GM19455 (cell line): Measurements from ENCODE around the gene RCAN3.
"Not testable (repeated sequence)": the region's sequence is repeated elsewhere in the genome, so short reads cannot be mapped to it uniquely, and the experiment has no call there.

Experiments used
- ATAC-seq: cut with Tn5 transposase; IDR thresholded peaks from one replicate; pipeline ENCODE4 v1.9.1; 2021; ENCODE audit not compliant: unreplicated experiment

The RCAN3 gene

DNA sequence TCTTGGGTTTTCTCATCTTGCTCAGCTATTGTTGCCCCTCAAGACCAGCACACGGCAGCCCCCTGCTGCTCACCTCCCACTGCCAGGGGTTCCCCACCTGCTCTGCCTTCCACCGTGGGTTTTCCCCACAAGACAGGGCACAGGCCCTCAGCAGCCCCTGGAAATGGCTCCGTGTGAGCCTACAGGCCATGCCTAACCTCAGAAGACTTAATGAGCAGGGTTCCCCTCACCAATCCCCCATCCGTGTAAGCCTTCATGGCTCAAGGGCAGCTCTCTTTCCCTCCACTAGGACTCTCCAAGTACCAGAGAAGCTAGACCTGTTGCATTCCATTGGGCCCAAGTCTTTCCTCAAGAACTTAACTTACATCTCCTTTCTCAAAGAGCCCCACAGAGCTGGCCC lies 18.4 kb upstream of the RCAN3 start:
- ATAC-seq, result no peak

DNA sequence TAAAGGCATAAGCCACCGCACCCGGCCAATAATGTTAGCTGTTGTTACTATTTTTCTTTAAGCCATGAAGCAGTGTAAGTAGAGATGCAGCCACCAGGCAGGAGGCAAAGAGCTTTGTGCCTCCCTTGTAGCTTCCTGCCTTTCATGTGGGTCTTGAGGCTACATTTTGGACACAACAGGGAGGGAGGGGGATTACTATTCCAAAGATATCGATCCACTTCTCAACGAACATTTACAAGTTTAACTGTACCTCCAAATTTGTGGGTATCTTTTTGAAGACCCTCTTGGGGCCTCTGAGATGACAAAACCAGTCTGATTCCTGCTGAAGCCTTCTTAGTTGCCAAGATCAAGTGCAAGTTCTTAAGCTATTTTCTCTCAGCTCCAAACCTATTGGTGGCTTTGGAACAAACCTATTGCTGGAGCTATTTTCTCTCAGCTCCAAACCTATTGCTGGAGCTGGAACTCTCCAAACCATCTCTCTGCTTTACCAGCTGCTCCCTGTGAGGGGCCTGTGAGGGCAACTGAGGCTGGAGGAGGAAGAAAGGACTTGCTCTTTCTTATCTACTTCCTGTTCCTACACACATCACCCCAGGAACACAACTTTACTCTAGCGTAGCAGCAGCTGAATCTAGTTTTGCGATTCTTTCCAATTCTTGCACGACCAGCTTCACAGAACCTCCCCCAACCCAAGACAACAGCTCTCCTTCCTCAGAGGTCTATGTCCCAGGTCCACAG lies 16.1 kb upstream of the RCAN3 start:
- ATAC-seq, result no peak

DNA sequence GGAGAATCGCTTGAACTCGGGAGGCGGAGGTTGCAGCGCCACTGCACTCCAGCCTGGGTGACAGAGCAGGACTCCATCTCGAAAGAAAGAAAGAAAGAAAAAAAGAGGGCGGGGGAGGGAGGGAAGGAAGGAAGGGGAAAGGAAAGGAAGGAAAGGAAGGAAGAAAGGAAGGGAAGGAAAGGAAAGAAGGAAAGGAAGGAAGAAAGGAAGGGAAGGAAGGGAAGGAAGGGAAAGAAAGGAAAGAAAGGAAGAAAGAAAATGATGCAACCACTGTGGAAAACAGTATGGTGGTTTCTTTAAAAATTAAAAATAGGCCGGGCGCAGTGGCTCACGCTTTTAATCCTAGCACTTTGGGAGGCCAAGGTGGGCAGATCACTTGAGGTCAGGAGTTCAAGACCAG lies 15.2 kb upstream of the RCAN3 start:
- ATAC-seq, result no peak

DNA sequence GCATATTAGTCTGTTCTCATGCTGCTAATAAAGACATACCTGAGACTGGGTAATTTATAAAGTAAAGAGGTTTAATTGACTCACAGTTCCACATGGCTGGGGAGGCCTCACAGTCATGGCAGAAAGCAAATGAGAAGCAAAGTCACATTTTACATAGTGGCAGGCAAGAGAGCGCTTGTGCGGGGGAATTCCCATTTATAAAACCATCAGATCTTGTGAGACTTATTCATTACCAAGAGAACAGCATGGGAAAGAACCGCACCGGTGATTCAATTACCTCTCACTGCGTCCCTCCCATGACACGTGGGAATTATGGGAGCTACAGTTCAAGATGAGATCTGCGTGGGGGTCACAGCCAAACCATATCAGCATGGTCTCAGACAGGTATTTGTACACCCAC lies 14.5 kb upstream of the RCAN3 start:
- not testable (repeated sequence) for ATAC-seq

DNA sequence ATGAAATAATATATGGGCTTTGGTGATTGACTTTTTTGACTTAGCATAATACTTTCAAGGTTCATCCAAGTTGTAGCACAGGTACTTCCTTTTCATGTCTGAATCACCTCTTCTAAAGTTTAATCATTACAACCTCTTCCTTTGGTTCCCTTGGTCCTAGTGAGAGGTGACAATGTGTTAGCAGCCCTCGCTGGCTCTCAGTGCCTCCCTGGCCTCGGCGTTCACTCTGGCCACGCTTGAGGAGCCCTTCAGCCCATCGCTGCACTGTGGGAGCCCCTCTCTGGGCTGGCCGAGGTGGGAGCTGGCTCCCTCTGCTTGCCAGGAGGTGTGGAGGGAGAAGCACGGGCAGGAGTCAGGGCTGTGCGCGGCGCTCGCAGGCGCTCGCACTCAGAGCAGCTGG lies 13.0 kb upstream of the RCAN3 start:
- no peak for ATAC-seq

DNA sequence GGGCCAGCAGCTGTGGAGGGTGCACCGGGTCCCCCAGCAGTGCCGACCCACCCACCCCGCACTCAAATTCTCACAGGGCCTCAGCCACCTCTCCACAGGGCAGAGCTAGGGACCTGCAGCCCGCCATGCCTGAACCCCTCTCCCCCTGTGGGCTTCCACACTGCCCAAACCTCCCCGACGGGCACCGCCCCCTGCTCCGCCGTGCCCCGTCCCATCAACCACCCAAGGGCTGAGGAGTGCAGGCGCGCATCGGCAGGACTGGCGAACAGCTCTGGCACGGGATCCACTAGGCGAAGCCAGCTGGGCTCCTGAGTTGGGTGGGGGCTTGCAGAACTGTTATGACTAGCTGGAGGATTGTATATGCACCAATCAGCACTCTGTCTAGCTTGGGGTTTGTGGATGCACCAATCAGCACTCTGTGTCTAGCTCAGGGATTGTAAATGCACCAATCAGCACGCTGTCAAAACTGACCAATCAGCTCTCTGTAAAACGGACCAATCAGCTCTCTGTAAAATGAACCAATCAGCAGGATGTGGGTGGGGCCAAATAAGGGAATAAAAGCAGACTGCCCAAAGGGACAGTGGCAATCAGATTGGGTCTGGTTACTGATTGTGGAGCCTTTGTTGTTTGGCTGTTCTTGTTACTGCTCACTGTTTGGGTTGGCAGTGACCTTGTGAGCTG lies 12.4 kb upstream of the RCAN3 start:
- ATAC-seq, result no peak

DNA sequence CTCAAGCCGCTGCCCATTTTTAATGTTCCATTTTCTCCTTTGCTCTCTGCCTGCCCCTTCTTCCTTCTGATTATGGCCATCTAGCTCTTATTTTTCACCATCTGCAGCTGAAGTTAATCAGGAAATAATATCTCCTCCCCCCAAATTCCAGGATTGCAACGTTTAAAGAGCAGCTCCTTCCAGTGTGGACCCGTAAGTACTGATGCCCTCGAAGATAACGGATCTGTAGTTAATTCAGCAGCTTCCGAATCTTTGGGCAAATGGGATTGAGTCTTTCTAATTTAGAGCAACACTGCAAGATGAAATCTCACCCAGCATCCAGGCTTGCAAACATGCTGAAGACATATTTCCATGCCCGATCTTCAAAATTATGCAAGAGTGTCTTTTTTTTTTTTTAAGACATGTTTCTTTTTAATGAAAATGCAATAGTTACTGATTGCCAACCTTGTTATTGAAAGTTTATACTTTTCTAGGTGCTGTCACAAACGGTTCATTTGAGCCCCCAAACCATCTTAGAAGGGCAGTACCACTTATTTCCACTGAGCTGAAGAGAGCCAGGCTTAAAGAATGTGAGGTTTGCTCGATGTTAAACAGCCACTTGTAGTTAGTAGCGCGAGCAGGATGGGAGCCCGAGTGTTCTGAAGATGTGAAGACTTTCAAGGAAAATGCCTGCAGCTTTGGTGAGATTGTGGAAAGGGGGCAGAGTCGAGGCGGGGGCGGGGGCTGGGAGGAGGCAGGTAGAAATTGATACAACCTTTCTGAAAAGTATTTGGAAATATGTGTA lies 10.9 kb upstream of the RCAN3 start:
- ATAC-seq, result no peak

DNA sequence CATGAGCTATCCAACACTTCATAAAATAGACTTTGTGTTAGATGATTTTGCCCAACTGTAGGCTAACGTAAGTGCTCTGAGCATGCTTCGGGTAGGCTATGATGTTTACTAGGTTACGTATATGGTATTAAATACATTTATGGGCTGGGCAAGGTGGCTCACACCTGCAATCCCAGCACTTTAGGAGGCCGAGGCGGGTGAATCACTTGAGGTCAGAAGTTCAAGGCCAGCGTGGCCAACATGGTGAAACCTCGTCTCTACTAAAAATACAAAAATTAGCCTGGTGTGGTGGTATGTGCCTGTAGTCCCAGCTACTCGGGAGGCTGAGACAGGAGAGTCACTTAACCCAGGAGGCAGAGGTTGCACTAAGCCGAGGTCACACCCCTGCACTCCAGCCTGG lies 9.7 kb upstream of the RCAN3 start:
- ATAC-seq, result not testable (repeated sequence)

DNA sequence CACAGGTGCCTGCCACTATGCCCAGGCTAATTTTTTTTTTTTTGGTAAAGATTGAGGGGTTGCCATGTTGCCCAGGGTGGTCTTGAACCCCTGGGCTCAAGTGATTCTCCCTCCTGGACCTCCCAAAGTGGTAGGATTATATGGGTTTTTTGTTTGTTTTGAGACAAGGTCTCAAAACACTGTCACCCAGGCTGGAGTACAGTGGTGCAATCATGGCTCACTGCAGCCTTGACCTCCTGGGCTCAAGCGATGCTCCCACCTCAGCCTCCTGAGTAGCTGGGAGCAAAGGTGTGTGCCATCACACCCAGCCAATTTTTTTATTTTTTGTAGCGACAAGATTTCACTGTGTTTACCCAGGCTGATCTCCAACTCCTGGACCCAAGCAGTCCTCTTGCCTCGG lies 8.9 kb upstream of the RCAN3 start:
- no peak for ATAC-seq

DNA sequence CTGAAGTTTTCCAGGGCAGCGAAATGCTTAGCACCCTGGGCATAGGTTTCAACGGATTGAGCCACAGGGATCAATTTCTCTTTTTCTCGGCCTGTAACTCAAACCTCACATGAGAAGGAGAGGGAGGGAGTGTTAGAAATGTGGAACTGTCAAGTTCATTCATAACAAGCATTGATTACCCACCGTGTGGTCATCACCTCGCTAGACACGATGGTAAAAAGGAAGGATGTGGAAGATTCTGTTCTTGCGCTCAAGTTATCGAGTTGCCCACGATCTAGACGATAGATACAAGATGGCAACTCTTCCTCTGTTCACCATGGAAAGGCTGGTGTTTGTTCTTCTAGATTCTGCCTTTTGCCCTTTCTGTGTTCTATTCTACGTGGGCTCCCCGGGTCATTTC lies 4.0 kb upstream of the RCAN3 start:
- ATAC-seq, result no peak

DNA sequence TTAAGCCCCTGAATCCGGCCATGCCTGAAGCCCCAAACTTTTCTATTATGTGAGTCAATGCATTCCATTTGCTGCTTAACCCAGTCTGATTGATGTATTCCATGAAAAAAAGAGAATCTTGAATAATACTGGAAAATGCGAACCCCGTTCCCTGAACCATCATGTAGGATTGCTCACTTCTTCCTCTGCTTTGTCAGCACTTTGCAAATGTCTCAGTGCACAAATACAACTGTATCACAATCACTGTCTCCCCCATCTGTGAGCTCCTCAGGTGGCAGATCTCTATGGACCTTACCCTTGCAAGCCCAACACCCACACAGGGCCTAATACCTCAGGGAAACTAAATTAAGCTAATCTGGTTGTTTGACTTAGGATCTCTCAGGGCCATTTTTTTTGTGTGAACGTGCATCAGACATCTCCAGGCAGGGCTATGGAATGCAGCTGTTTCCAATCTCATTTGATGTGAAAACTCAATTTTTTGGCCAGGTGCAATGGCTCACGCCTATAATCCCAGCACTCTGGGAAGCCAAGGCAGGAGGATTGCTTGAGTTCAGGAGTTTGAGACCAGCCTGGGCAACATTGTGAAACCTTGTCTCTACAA lies 2.1 kb upstream of the RCAN3 start:
- no peak for ATAC-seq

DNA sequence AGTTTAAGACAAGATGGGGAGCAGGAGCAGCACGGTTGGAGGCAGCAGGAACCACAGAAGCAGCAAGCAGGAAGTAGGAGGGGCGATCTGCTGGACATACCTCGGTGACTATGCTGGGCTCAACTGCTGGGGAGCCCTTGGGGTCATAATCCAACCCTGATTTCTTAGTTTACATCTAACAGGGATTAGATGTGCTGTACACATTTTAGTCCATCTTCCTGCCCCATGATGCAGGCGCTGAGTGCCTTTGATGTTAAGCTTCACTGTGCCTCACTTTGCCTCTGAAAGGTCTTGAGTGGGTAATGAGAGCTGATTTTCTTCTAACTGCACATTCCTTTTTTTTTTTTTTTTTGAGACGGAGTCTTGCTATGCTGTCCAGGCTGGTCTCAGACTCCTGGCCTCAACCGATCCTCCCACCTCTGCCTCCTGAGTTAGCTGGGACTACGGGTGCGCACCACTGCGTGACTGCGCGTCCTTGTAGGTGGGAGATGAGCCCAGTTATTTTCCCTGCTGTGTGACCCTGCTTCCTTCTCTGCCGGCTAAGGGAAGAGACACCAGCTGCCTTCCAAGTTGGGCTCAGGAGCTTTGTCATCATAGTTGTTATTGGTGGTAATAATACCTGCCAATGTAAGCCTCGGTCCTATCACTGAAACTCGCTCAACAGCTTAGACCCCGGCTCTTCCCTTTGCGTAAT lies 1.1 kb upstream of the RCAN3 start:
- ATAC-seq, result no peak

DNA sequence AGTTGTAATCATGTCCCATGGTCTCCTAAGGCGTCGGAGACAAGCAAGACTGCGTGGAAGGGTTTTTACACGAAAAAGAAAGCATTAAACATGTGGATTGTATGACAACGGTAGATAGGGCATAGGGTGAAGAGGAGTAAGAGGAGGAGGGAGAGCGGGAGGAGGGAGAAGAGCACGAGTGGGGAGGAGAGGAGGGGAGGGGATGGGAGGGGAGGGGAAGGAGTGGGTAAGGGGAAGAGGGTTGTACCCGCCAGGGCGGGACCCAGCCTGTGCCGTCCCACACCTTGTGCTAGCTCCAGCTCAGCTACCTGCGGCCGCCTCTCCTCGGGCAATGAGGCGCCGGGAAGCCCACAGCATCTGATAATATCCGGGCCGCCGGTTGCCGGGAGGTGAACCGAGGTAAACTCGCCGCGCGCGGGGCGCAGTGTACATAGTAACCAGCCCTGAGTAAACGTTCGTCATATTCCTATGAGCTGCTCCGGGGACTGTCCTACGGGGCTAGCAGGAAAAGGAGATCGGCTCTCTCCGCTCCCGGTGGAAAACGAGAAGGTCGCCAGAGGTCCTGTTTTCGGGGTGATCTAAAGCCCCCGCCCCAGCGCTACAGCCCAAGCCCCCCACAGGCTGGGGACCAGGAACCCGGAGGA lies 449 bp upstream of the RCAN3 start:
- peak; percentile 29 for ATAC-seq

DNA sequence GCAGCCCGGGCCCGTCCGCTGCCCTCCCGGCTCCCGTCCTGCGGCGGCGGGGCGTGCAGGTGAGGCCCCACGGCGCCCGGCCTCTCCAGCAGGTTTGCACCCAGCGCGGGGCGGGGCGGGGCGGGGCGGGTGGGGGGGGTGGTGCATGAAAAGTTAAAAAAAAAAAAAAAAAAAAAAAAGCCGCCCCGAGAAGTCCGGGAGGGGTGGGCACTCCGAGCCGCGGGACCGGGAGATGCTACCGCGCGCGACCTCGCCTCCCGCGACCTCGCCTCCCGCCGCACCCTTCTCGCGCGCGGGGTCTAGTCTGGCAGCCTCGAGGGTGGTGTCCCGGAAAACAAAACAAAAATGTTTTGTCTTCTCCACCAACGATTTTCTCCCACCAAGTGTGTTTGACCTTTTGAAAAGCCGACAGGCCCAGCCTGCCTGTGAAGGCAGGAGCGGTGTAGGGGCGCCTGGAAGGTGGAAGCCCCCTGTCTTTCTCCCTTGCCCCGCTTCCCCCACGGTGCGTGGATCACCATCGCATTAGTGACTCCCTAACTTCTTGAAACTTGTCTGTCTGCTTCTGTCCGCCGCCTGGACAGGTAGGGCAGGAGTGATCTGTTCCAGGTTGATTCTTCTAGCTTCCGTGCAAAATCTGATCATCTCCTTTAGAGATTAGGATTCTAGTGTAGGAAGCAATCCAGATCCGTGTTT lies 569 bp downstream of the RCAN3 start:
- ATAC-seq, result no peak

DNA sequence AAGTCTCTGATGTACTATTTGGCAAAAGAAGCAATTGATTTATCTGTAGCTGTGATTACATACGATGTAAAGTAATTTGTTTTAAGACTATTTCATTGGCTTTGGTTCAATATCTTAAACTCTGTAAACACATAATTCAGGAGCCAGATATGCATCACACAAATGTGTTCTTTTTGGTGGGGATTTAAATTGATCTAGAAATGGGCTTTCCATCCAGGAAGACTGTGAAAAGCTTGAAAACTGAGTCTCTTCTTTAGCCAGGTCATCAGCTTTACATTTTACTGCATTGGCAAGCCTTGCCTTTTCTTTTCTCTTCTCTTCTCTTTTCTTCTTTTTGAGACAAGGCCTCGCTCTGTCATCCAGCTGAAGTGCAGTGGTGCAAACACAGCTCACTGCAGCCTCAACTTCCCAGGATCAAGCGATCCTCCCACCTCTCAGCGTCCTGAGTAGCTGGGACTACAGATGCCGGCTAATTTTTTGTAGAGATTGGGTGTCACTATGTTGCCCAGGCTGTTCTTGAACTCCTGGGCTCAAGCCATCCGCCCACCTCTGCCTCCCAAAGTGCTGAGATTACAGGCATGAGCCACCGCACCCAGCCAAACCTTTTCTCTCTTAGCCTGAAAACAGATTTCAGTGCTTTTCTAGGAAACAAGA lies 1.4 kb downstream of the RCAN3 start:
- ATAC-seq, result no peak

DNA sequence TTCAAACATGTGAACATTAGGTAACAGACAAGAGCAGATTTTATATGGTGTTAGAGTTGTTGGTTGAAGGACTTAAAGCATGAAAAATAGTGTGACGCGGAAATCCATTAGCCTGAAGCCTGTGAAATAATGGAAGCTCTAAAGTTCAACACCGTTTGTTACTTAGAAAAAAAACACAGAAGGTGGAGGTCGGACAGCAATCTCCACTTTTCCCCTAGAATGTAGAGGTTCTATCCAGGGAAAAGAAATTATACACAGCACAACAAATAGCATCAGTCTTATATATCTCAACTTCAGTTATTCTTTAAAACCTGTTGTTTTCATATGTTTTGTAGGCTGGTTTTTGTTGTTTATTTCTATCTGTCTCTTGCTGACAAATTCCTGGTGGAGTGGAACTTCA lies 1.9 kb downstream of the RCAN3 start:
- no peak for ATAC-seq

DNA sequence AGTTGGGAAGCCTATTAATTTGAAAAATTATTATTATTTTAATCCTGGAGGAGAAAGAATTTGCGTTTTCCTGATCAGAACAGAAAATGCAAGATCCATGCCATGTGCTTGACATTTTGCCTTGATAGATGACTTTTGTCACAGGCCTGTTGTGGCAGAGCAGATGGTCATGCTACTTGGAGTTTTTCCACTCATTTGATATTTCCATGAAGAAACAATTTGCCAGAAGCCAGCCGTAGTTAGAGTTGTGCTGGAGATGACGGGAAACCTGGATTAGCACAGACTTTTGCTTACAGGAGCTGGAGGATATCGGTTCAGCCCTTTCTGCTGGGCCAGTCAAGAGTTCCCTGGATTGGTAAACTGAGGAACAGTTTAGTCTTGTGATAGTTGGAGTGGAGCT lies 3.2 kb downstream of the RCAN3 start:
- ATAC-seq, result no peak

DNA sequence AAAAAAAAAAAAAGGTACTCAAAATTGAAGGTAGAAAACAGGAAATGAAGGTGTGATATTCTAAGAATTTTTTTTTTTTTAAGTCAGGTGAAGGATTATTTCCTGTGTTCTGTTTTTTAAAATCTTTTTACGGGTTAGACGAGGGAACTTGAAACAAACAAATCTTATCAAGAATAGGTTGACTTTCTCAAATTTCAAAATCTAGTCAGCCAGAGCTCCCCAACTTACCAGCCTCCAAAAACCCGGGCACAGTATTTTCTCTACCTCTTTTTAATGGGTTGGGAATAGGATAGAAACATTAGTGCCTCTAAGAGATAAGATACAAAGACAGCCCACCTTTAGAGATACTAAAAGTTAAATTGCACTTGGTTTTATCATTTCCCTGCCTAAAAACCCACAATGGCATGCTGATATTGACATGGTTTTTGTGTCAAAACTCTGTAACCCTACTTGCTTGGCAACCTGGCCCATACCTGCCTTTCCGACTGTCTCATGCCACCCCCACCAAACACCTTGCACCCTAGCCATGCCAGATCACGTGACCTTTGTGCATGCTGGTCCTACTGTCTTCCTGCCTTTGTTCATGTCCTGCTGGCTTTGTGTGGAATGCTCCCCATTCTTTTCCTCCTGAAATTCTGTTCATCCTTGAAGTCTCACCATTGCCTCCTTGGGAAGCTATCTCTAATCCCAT lies 4.2 kb downstream of the RCAN3 start:
- ATAC-seq, result no peak

DNA sequence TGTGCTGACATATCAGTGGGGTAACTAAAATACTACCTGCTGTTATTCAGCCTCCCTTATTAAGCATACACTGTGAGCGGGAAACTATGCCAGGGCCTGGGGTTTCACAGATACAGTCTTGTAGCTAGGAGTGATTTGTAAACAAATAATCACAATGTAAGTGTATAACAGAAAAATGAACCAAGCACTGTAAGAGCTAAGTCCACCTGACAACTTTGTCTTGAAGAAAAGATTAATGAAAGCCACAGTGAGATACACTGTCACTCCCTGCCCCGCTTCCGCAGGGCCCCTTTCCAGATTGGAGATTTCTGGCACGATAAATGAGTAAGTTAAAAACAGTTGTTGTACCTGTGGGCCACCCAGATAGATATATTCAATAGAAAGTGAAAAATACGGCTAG lies 4.8 kb downstream of the RCAN3 start:
- no peak for ATAC-seq
